Occipital lobe (tissue), 2 donors: ENCODE results near the gene MFAP2. TPM values are rescaled to one million over a fixed set of nuclear protein-coding genes. Genes with fewer than 3 reads are reported as not detected.

Source experiments
- DNase-seq: peaks from one replicate; lab custom pipeline; 2025; lab: John Stamatoyannopoulos, UW
- total RNA-seq: library from RNA; depleted of rRNA; stranded (reverse); fragments of >200 nt; gene quantifications from one replicate; pipeline ENCODE4 v1.2.3, GENCODE V29; 2014

Gene MFAP2, protein sequence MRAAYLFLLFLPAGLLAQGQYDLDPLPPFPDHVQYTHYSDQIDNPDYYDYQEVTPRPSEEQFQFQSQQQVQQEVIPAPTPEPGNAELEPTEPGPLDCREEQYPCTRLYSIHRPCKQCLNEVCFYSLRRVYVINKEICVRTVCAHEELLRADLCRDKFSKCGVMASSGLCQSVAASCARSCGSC
- total RNA-seq: 5.6 TPM

DNA sequence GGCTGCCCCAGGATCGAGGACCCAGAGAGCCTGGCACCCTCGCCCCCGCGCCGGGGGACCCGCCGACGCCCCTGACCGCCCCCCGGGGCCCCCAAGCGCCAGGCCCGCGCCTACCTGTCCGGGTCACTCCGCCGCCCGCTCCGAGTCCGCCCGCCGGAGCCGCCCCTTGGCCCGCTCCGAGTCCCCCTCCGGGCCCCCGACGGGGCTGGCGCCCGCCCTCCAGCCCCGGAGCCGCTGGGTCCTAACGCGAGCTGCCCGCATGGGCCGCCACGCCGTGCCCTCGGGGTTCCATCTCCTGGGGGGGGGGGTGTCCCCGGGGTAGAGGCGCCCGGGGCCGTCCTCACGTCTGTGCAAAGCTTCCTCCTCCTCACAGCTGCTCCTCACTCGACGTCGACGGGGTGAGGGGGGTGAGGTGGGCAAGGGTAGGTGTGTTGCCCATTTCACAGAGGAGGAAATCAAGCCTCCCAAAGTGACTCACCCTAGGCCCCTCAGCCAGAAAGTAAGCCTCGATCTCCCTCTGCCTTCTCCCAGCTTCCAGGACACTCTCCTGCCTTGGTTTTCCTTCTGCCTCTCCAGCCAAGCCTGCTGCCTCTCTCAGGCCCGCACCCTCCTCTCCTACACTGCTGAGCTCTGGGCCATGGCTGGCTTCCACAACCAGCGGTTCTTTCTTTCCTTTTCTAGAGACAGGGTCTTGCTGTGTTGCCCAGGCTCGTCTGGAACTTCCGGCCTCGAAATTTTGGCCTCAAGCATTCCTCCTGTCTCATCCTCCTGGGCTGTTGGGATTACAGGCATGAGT lies at the start of gene MFAP2:
TSS of gene MFAP2 (minus strand) at position 148 of the 796 bp plus-strand sequence. CDS start 2,347 bp downstream, outside the sequence.
- DNase-seq: no peak

DNA sequence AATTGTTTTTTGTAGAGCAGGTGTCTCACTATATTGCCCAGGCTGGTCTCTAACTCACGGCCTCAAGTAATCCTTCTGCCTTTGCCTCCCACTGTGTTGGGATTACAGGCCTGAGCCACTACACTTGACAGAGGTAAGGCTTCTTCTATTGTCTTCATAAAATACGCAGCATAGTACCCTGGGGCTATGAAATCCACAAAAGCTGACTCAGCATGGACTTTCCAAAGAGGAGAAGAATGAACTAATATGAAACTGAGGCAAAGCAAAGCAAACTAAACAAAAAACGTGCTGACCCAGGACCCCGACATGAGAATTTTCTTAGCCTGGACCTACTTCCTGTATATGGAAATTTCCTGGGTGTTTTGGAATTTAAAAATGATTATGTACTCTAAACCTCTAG lies 49.8 kb upstream of the MFAP2 start:
- no peak for DNase-seq

DNA sequence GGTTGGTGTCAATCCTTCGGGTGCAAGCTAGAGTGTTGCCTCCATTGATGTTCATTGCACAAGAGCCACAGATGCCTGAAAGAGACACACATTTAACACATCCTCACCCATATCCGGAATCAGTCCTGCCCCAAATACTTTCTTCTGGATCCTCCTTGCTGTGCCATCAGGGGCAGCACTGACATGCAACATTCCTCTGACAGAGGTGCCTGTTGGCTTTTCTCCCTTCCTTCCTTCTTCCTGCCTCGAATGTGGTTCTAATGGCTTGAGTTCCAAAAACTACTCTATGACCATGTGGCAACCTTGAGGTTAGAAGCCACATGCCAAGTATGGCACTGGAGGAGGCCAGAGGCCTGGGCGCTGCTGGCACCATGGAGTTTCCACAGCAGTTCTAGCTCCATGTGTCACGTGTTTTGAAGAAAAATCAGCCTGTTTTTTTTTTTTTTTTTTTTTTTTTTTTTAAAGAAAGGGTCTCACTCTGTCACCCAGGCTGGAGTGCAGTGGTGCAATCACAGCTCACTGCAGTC lies 48.3 kb upstream of the MFAP2 start:
- no peak for DNase-seq

DNA sequence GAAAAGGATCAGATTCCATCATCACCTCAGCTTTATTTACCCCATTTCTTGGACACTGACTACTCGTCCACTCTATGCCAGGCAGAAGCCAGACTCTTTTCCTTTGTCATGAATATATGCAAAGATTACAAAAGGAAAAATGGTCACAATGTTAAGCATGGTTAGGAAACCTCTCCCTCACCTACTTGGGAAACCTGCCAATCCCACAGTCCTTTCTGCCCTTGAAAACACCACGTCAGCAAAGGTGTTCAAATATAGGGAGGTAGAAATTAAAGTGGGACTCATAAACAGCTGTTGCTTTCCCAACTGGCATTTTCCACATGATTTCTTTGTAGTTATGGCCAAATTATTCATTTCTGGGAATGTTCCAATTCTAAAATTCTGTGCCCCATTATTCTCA lies 47.5 kb upstream of the MFAP2 start:
- DNase-seq: no peak

DNA sequence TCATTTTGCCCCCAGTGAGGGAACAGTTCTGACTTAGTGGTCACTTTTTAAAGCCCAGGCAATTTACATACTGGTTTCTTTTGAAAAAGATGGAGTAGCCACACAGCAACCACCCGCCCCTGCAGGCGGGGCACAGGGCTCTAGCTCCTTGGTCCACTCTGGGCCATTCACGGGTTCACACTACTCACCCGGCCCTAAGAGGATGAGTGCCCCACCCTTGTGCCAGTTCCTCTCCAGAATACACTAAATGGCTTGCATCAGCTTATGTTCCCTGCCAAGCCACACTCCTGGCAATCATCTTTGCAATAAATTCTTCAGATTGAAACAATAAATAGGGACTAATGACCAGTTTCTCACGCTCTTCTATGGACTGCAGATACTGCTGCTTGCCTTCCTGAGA lies 47.0 kb upstream of the MFAP2 start:
- no peak for DNase-seq

DNA sequence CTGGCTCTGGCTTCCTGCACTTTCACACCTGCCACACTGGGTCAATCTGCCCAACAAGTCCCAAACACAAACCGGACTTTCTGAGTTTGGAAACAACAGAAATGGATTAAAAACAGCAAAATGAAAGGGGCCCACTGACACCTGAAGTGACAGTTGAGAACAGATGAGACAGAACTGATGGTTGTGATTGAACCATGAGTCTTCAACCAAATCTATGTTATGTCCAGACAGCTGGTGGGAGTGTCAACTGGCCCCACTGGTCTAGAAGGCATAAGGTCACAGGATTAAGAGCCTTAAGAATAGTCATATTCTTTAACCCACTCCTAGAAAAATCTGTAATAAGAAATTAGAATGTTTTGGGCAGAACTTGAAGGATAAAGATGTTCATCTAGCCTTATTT lies 44.3 kb upstream of the MFAP2 start:
- no peak for DNase-seq

DNA sequence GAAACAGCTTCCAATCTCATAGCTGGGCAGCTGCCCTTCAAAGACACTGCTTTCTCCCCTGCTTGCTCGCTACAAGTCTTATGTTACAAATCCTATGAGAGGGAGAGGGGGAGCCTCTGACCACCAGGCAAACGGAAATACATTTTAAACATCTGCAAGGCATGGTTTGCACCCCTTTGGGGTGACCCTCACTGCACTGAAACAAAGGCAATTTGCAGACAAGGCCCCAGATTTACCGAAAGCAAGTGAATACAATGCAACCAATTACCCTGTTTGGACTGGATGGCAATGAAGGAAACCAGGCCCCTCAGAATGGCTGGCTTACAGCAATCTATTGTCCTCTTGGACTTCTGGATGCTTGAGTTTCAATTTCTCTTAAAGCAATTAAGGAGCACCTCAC lies 43.2 kb upstream of the MFAP2 start:
- no peak for DNase-seq

DNA sequence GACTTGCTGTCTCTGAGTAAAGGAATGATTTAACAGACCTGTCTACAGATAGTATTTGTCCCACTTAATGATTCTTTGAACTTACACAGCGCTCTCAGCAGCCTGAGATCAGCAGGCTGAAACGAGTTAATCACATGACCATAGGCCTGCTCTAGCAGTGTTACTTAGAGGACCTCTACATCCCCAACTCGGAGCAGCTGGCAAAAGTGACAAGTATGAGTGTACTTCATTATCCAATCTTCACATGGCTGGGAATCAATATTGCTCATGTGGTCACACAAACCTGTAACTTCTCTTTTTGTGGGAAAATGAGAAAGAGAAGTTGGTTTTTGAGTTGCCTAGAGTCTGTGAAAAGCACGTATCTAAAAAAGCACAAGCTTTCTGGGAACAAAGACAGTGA lies 42.7 kb upstream of the MFAP2 start:
- DNase-seq: no peak

DNA sequence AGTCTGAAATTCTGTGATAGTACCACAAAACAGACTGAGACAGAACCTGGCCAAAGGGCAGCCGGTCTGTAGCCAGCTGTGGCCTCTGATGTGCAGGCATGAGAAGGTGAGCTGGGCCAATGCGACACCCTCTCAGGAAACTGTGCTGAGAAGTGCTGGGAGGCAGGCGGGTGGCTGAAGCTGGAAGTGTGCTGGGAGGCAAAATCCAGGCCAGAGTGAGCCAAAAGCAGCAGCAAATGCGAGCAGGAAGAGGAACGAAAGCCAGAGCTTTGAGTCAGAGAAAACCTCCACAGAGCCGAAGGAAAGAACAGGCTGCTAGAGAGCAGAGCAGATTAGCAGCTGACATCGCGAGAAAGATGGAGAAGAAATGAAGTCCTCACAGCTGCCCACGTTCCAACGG lies 41.5 kb upstream of the MFAP2 start:
- DNase-seq: peak; percentile 25

DNA sequence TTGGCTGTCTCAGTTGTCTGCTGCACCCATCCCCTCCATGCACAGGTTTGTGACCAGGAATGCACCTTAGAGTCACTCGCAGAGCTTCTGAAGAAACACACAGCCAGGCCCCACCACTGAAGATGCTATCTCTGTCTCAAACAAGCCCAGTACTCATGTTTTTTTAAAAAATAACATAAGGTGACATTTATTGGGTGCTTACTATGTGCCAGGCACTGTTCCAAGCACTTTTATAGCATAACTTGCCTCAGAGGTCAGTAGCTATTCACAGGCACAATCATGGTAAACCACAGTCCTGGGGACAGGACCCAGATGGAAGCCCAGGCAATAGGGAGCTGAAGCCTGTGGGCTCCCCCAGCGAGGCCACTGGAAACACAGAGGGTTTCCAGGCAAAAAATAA lies 40.1 kb upstream of the MFAP2 start:
- DNase-seq: no peak

DNA sequence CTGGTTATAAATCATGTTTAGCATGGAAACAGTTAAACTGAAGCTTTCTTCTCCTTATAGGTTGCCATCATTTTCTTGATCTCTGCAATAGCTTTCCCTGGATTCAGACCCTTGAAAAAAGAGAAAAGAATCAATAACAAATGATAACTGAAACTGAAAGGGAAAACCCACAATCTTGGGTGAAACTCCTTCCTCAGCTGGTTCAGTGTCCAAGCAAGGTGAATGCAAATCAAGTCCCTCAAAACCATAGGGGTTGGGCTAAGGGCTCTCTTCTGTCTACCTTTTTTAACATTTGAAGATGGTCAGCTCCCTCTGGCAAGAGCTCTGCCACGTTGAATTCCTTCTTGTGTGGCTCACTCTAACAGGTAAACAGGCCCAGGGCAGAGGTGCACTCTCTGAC lies 38.4 kb upstream of the MFAP2 start:
- DNase-seq: no peak

DNA sequence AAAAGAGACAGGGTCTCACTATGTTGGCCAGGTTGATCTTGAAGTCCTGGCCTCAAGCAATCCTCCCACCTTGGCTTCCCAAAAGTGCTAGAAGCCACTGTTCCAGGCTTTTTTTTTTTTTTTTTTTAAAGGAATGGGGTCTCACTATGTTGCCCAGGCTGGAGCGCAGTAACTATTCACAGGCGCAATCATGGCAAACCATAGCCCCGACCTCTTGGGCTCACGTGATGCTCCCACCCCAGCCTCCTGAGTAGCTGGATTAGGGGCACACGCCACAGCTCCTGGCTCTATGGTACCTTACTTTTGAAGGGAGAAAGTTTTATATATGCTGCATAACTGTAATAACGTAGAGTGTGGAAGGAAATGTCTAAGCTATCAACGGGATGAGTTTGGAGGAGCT lies 37.0 kb upstream of the MFAP2 start:
- no peak for DNase-seq

DNA sequence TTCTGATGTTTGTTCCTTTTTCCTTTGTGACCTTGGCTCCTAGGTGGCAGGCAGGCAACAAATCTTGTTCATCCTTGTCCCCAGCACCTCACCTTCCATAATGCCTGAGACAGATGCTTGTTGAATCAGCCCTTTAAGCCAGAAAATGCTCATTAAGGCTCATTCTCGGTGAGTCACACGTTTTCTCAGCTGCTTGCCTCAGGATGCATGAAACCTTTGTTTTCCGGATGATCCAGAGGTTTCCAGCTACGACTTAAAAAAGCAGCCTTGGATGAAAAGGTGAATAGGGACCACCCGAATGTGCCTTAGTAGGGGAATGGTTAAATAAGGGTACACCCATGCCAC lies 35.9 kb upstream of the MFAP2 start:
- no peak for DNase-seq

DNA sequence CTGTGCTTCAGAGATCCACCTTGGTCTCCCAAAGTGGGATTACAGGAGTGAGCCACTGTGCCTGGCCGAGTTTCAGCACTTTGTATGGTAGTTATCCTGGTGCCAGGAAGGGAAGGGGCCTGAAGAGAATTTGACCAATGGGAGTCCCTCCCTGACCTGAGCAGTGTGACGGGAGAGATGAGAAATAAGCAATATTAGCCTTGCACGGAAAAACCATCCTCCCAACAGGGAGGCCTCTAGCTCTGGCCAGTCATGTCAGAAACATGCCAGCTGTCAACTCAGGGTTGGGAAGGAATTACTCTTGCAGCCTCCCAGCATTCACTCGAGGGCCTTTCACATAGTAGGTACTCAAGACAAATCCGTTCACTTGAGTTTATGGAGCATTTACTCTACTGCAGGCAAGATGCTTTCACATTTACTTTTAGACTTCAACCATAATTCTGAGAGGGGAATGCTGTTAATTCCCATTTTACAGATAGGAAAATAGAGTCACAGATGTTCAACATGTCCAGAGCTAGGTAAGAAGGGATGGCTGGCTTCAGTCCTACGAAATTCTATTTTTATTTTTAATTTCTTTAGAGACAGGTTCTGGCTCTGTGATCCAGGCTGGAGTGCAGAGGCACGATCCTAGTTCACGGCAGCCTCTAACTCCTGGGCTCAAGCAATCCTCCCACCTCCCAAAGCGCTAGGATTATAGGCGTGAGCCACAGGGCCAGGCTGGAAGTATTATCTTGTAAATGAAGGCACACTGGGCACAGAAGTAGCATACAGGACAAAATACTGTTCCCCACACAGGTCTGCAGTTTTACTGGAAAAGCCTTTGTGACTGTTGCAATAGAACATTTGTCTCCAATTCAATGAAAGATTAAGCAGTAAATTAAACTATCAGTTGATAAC lies 34.5 kb upstream of the MFAP2 start:
- DNase-seq: no peak

DNA sequence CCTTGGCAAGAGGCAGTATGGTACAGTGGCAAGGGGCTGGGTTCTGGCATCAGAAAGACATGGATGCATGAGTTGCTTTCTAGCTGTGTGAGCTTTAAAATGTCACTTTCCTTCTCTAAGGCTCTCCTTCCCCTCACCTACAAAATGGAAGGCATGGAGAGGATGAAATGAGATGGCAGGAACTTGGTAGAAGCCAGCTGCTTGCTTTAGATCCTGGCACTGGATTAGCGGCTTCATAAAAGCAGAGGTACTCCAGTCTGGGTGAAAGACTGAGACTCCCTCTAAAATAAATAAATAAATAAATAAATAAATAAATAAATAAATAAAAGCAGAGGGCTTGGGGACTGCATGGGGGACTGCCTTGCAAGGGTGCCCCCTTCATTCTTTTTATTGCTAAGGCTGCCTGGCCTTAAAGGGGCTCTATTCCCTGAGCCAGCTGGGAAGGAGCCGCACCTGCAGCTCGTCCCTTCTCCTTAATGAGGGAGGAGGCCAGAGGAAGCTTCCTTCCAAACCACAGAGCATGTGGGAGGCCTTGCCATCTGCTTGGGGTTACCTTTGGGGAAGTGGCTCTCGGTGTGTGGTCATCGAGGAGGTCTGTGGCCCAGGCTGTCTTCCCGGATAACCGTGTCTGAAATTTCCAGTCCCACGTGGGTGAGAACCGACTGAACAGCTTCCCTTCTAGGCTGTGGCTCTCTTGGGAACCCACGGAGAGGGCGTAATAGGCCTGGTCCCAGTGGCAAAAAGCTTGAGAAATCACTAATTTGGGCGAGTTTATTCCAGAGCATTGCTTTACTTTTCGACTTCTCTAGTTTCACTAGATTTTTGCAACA lies 33.3 kb upstream of the MFAP2 start:
- DNase-seq: no peak

DNA sequence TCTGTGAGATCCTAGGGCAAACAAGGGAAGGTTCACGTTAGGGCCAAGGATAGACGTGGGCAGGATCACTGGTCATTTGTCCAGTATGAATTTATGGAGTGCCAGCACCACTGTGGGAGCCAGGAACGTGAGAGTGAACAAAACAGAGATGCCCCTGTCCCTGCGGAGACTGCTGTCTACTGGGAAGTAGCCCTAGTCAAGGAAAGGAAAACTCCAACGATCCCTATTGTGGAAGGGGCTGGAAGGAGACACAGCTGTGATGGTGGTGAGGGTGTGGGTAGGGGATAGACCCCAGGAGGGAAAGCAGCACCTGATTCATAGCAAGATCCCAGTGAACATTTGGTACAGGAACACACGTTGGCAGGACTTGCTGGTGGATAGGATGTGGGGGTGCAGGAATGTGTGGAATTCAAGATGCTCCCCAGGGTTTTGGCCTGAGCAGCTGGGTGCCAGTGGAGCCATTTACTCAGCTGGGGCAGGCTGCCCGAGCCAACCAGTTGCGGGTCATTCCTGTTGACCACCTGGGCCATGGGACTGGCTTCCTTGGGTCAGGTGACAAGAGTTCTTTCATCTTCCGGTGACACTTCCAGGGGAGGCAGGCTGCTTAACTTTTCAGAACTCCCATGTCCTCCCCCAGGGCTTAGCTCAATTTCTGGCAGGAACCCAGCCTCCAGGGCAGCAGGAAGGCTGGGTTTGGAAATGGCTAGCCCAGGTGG lies 32.5 kb upstream of the MFAP2 start:
- DNase-seq: no peak

DNA sequence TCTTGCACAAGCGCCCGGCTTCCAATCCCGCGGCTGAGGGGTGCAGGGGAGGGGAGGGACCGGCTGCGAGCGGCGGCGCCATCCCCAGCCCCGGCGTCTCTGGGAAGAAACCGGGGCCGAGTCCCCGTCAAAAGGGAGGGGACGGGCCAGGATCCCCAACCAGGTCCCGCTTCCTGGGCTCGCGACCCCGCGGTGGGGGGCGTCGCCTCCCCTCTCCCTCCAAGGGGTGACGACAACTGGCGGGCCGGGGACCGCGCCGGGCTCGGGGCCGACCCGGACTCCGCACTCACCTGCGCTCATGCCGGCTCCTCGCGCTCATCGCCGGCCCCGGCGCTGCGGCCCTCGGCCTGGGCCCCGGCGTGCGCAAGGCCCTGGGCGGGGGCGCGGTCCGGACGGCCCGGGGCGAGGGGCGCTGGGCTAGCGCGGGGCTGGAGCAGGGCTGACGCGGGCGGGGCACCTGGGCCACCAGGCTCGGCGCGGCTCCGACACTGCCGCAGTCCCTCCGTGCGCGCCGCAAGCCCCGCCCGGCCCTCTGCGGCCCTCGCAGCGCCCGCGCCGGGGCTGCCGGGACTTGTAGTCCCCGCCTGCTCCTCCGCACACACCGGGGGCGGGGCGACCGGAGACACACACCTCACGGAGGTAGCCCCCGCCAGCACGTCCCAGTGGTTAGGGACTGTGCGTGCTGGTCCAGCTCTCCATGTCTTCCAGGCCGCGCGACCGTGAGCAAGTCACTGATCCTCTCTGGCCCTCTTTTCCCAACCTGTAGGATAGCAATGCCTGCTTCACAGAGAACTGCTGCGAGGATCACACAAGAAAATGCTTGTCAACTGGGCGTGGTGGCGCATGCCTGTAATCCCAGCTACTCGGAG lies 31.3 kb upstream of the MFAP2 start, which contains the start of gene ATP13A2:
TSS of gene ATP13A2 (minus strand) at position 490 of the 869 bp plus-strand sequence. CDS start at position 300, 190 bp downstream.
- DNase-seq: peak; percentile 84

DNA sequence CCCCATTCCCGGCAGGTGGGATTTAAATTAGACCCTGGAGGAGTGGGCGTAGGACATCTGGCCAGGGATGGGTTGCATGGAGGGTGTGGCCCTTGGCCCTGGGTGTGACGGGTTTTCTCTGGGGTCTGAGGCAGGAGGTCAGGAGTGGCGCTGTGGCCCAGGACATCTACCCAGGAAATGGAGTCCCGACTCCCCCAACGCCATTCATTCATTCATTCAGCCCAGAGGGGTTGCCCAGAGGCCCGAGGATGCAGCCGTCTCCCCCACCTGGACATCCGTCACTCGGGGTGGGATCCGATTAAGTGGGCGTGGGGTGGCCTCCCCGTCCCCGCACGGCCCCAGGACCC lies 30.6 kb upstream of the MFAP2 start:
- no peak for DNase-seq

DNA sequence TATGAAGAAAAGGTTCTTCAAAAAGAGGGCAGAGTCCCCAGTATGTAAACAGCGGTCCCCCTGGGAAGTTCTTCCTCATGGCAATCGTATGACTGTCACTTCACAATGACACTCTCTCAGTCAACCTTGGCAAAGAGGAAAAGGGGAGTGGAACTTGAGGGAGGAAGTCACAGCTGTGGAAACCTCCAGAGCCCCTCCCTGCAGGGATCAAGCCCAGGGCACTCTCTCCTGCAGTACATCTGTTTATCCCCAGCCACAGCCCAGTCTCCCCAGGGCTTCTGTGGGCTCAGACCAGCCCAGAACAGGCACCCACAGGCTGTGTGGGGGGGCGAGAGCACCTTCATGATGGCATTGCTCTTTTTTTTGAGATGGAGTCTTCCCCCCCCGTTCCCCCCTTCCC lies 29.3 kb upstream of the MFAP2 start:
- no peak for DNase-seq
